Upper lobe of right lung (tissue), 1 donor: ENCODE data around the gene MRPS17. TPM values are rescaled to one million over a fixed set of nuclear protein-coding genes. Genes with fewer than 3 reads are reported as not detected.

ENCODE experiments used
- ATAC-seq: fragments of 200-7000 bp; cut with Tn5 transposase; one replicate; pipeline ENCODE4 v1.9.1; 2020; ENCODE audit warnings: mild to moderate bottlenecking, moderate library complexity
- DNase-seq: peaks from one replicate; pipeline ENCODE4 v3.0.0-alpha.2; 2020
- H3K27ac ChIP-seq: fragments of 200-600 bp; one replicate; pipeline ENCODE4 v1.8.0; 2022
- H3K27me3 ChIP-seq: fragments of 200-600 bp; one replicate; pipeline ENCODE4 v1.8.0; 2022; ENCODE audit warnings: mild to moderate bottlenecking
- H3K36me3 ChIP-seq: fragments of 200-600 bp; one replicate; pipeline ENCODE4 v1.8.0; 2022
- H3K4me1 ChIP-seq: fragments of 200-600 bp; one replicate; pipeline ENCODE4 v1.8.0; 2022
- H3K4me3 ChIP-seq: fragments of 200-600 bp; one replicate; pipeline ENCODE4 v1.8.0; 2022; ENCODE audit warnings: mild to moderate bottlenecking
- H3K9me3 ChIP-seq: fragments of 200-600 bp; one replicate; pipeline ENCODE4 v1.8.0; 2022
- intact Hi-C: fragments of 100-400 bp; cut with DNase I; formaldehyde crosslinking; loops from one replicate; pipeline ENCODE4 v1.11.0; 2022
- long read RNA-seq: library from polyadenylated mRNA; unstranded; transcript quantifications from one replicate; pipeline ENCODE4 v2.0.0, GENCODE V29; 2021
- total RNA-seq: library from RNA; stranded (reverse); fragmentation: NEBNext Ultra II Directional; extraction: Animal tissue kit (Norgen Biotek cat#: 25700); gene quantifications from one replicate; pipeline ENCODE4 v1.2.1, GENCODE V29; 2021
- TF ChIP-seq, protein P1 (sequence below): fragments of 200-600 bp; IDR thresholded peaks from one replicate; pipeline ENCODE4 v1.8.0; 2022; ENCODE audit warnings: antibody characterized with exemption
- donor health status: DM: no; HTN: yes; CAD: no; lungs with severe emphysema.

Gene MRPS17
- 12.6 TPM for total RNA-seq
- long read RNA-seq, partial matches to known transcripts, result 0 of 3 reads
- long read RNA-seq, other reads (novel, unspliced or antisense), result 0 of 3 reads

DNA sequence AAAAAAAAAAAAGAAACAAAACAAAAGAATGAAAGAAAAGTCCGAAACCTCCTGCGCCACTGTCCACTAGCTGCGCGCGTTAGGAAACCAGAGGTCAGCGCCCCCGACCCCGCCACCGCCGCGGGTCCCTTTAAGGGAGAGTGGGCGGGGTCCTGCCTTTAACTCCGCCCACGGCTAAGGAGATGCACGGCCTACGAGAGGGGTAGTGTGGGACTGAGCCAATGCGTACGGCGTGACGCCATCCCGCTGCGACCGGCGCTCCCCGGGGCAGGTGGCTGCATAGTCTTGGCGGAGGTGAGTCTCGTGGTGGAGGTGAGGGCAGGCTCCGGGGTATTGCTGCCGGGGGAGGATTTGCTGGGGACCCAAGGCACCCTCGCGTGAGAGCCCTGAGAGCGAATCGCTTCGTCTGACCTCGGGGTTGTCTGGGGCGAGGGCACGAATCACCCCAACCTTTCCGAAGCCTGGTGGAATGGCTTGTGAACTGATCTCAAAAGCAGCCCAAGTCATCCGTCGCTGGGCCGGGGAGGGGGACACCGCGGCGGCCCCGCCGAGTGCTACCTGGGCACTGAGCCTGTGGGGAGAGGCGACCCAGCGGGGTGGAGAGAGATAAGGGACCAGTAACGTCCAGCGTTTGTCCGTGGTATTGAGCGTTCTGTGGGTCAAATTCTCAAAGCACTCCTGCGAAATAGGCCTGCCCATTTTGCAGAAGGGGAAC lies at the start of gene MRPS17:
MRPS17 (plus strand) TSS at position 241 of the 715 bp plus-strand sequence. CDS start 1,319 bp downstream, outside the sequence.
- Histone ChIP-seq H3K27me3 (no peaks in the 10 kb centered on the region), H3K27ac (peak within 1 kb of the TSS; percentile 75), H3K36me3 (peaks cover 29% of the 10 kb centered on the region), H3K4me3 (peak within 1 kb of the TSS; percentile 83), H3K4me1 (peaks cover 9% of the 10 kb centered on the region), H3K9me3 (no peaks in the 10 kb centered on the region)
- TF ChIP-seq, protein P1, sequence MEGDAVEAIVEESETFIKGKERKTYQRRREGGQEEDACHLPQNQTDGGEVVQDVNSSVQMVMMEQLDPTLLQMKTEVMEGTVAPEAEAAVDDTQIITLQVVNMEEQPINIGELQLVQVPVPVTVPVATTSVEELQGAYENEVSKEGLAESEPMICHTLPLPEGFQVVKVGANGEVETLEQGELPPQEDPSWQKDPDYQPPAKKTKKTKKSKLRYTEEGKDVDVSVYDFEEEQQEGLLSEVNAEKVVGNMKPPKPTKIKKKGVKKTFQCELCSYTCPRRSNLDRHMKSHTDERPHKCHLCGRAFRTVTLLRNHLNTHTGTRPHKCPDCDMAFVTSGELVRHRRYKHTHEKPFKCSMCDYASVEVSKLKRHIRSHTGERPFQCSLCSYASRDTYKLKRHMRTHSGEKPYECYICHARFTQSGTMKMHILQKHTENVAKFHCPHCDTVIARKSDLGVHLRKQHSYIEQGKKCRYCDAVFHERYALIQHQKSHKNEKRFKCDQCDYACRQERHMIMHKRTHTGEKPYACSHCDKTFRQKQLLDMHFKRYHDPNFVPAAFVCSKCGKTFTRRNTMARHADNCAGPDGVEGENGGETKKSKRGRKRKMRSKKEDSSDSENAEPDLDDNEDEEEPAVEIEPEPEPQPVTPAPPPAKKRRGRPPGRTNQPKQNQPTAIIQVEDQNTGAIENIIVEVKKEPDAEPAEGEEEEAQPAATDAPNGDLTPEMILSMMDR, result no peak
- DNase-seq (peak; percentile 97), ATAC-seq (peak; percentile 100)
- intact Hi-C loops, result no loop called here

DNA sequence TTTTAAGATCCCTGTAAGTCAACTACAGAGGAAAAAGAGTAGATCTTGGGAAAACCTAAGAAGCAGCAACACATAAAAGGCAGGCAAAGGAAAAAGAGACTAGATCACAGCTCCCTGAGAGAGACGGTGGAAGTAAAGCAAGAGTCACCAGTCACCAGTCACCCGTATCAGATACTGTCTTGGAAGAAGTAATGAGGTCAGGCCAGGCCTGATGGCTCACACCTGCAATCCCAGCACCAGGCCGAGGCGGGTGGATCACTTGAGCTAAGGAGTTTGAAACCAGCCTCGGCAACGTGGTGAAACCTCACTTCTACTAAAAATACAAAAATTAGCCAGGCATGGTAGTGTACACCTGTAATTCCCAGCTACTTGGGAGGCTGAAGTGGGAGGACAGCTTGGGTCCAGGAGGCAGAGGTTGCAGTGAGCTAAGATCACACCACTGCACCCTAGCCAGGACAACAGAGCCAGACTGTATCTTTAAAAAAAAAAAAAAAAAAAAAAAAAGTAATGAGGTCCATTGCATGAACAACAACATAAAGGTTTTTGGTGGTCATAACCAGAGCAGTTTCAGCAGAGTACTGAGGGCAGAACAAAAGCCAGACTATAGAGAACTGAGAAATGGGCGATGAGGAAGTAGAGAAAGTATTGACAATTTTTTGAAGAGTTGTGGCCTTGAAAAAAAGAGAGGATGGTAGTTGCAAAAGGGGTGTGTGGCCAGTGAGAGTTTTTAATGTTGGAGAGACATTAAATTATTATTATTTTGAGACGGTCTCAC lies 47.5 kb upstream of the MRPS17 start:
- H3K27ac ChIP-seq, result no peak overlapping the region
- H3K4me3 ChIP-seq, result no peak overlapping the region
- TF ChIP-seq, protein P1, result no peak
- H3K9me3 ChIP-seq, result no peaks in the 10 kb centered on the region
- no peaks in the 10 kb centered on the region for H3K36me3 ChIP-seq
- intact Hi-C loops, result no loop called here
- ATAC-seq, result no peak
- DNase-seq, result no peak
- H3K27me3 ChIP-seq, result no peaks in the 10 kb centered on the region
- no peaks in the 10 kb centered on the region for H3K4me1 ChIP-seq

DNA sequence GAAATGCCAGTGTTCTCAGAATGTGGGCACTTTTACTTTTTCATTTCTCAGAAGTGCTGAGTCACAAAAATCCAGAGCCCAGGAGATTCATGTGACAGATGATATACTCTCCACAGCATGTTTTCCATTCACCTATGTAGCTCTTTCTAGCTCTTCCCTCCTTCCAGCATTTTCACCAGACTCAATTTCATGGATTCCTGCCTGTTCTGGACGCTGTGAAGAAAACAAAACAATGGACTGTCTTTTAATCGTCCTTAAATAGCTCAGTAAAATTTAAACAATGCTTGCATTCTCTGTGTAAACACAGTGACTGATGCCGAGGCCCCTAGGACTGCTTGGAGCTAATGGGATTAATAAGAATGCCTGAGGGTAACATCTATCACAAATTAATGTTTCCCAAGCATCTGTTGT lies 38.9 kb upstream of the MRPS17 start:
- Histone ChIP-seq H3K27me3 (no peaks in the 10 kb centered on the region), H3K27ac (no peak overlapping the region), H3K4me3 (no peak overlapping the region), H3K9me3 (no peaks in the 10 kb centered on the region), H3K4me1 (no peaks in the 10 kb centered on the region), H3K36me3 (peaks cover 13% of the 10 kb centered on the region)
- ATAC-seq, result no peak
- intact Hi-C loops, result no loop called here
- TF ChIP-seq, protein P1, result no peak
- DNase-seq, result no peak

DNA sequence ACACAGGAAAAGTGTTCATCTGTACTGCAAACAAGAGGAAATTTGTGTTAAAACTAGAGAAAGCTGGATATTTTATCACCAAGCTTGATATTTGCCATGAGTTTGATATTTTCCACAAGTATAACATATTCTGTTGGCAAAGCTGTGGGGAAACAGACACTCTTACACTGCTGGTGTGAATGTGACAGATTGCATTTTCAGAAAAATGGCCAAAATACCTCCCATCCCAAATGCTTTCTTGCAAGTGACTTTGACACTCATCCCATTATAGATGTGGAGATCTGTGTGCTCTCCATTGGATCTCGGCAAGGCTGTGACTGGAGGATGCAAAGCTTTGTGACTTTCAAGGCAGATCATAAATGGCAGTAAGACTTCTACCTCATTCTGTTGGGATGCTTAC lies 33.9 kb upstream of the MRPS17 start:
- TF ChIP-seq, protein P1, result no peak
- DNase-seq (no peak), ATAC-seq (no peak)
- Histone ChIP-seq H3K27ac (no peak overlapping the region), H3K9me3 (no peaks in the 10 kb centered on the region), H3K4me1 (no peaks in the 10 kb centered on the region), H3K4me3 (no peak overlapping the region), H3K36me3 (peaks cover 9% of the 10 kb centered on the region), H3K27me3 (no peaks in the 10 kb centered on the region)
- intact Hi-C loops, result no loop called here

DNA sequence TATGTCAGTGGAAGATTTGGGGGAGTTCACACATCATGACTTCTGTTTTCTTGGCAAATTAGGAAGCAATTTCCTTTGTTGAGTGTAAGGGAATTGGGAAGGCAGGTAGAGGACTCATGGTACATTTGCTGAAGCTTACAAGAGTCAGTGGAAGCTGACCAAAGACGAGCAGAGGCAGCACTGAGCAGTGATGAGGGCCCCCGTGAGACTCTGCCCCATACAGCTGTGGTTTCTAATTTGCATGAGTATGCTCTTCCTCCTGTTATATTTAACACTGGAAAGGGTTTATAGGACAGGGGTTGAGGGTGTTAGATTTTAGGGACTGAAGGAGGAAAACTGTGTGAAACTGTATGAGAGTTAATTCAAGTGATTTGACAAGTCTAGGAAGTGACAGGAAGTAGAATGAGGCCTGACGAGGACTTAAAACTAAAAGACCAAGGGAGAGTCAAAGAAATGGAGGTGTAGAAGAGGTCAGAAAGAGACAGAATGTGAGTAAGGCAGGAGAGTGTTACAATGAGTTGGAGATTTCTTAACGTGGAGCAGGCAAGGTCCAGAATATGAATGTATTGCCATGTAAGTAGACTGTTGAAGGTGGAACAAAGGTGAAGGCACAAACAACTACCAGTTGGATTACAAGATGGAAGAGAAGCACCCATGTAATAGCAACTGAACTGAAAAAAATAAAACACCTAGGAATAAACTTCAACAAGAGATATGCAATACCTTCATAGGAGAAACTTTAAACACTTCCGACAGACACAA lies 23.5 kb upstream of the MRPS17 start:
- ATAC-seq (no peak), DNase-seq (no peak)
- no peaks in the 10 kb centered on the region for H3K27me3 ChIP-seq
- intact Hi-C loops, result no loop called here
- peaks cover 4% of the 10 kb centered on the region for H3K9me3 ChIP-seq
- no peak overlapping the region for H3K4me3 ChIP-seq
- H3K36me3 ChIP-seq, result peaks cover 4% of the 10 kb centered on the region
- TF ChIP-seq, protein P1, result no peak
- H3K4me1 ChIP-seq, result no peaks in the 10 kb centered on the region
- no peak overlapping the region for H3K27ac ChIP-seq
